HepG2 (cell line): ENCODE data around the gene PRKCG. TPM values are rescaled to one million over a fixed set of nuclear protein-coding genes. Genes with fewer than 3 reads are reported as not detected.

Experiments
- ATAC-seq: fragments of 200-7000 bp; cut with Tn5 transposase; 3 replicates; pipeline ENCODE4 v1.9.1; 2020; ENCODE audit warnings: mild to moderate bottlenecking, moderate library complexity
- BruUV-seq: library from RNA; stranded (reverse); fragments of 400-500 nt; replicated peaks from 2 replicates; lab custom pipeline; 2021; lab: Mats Ljungman, UMichigan
- CTCF ChIA-PET: fragments of 300-600 bp; formaldehyde crosslinking; extraction: SDS; loops from one replicate; lab custom pipeline; 2021; ENCODE audit warnings: low total read pairs, inconsistent platforms, low intra/inter-chr PET ratio; lab: Yijun Ruan, JAX
- POLR2A ChIA-PET: fragments of 350-600 bp; sonication (Branson Sonifier 250); formaldehyde crosslinking; loops from one replicate; lab custom pipeline; 2020; ENCODE audit warnings: antibody characterized with exemption, inconsistent platforms; lab: Yijun Ruan, JAX
- DNase-seq: peaks from one replicate; pipeline ENCODE4 v3.0.0-alpha.2; 2015; ENCODE audit warnings: low spot score
- FAIRE-seq: peaks from 3 replicates; lab custom pipeline; 2011; peaks lifted over from hg19 to GRCh38; lab: Jason Lieb, UNC
- H2AFZ ChIP-seq: one replicate; pipeline ENCODE4 v1.6.1; 2011; ENCODE audit warnings: low read length, inconsistent platforms
- H3K27ac ChIP-seq: fragments of 300-600 bp; 3 replicates; pipeline ENCODE4 v1.8.0; 2011; ENCODE audit warnings: mixed run types, mild to moderate bottlenecking, mixed read lengths, low read length, inconsistent platforms; ENCODE audit not compliant: insufficient read depth; ENCODE audit errors: extremely low read length
- H3K27me3 ChIP-seq, 2 experiments: fragments of 200-600 bp in 1 of 2; 2 replicates in 1 of 2; 3 replicates in 1 of 2; pipeline versions ENCODE4 v1.6.0 to v1.8.0; 2011; ENCODE audit warnings: low read length in 2 of 2, mild to moderate bottlenecking in 2 of 2, moderate library complexity in 2 of 2, inconsistent platforms in 1 of 2; ENCODE audit not compliant: insufficient read depth in 2 of 2, control insufficient read depth in 1 of 2
- H3K36me3 ChIP-seq, 2 experiments: fragments of 200-600 bp in 1 of 2; replicated peaks in 1 of 2; 2 replicates in 1 of 2; 3 replicates in 1 of 2; pipeline versions ENCODE4 v1.5.1 to v1.8.0; 2011; ENCODE audit warnings: low read length in 2 of 2, inconsistent platforms in 1 of 2; ENCODE audit not compliant: insufficient read depth in 2 of 2, control insufficient read depth in 1 of 2
- H3K4me1 ChIP-seq: 2 replicates; pipeline ENCODE4 v1.5.1; 2012; ENCODE audit warnings: low read length, inconsistent platforms; ENCODE audit not compliant: insufficient read depth
- H3K4me2 ChIP-seq: 2 replicates; pipeline ENCODE4 v1.6.0; 2011; ENCODE audit warnings: low read depth, low read length, inconsistent platforms
- H3K4me3 ChIP-seq, 3 experiments: fragments of 200-600 bp in 1 of 3; sonication (generic), shearing (Covaris generic) in 1 of 3; replicated peaks in 1 of 3; 2 replicates each; pipeline ENCODE4 v1.5.1; 2011 to 2016; ENCODE audit warnings: low read length in 3 of 3, inconsistent platforms in 2 of 3, low read depth in 2 of 3, mild to moderate bottlenecking in 2 of 3, control low read depth in 1 of 3, mixed read lengths in 1 of 3; ENCODE audit not compliant: insufficient read depth in 1 of 3
- H3K79me2 ChIP-seq: one replicate; pipeline ENCODE4 v1.6.1; 2011; ENCODE audit warnings: low read length, inconsistent platforms; ENCODE audit not compliant: insufficient read depth
- H3K9ac ChIP-seq: 2 replicates; pipeline ENCODE4 v1.6.0; 2011; ENCODE audit warnings: mild to moderate bottlenecking, low read depth, low read length, inconsistent platforms; ENCODE audit not compliant: insufficient read depth
- H3K9me3 ChIP-seq: 2 replicates; pipeline ENCODE4 v1.5.1; 2012; ENCODE audit warnings: mild to moderate bottlenecking, low read length
- H4K20me1 ChIP-seq: 2 replicates; pipeline ENCODE4 v1.6.0; 2011; ENCODE audit warnings: inconsistent platforms, mild to moderate bottlenecking, low read length, moderate library complexity; ENCODE audit not compliant: insufficient read depth
- ATF7-NPFF ChIP-seq: sonication (generic); formaldehyde crosslinking; IDR thresholded peaks from 2 replicates; pipeline ENCODE4 v1.8.1; 2023; ENCODE audit warnings: mild to moderate bottlenecking, low read depth, missing genetic modification reagents, moderate library complexity
- CENPX ChIP-seq: sonication (generic); formaldehyde crosslinking; IDR thresholded peaks from 2 replicates; pipeline ENCODE4 v1.9.0; 2021; ENCODE audit warnings: mild to moderate bottlenecking, missing genetic modification reagents, moderate library complexity
- FOXP1 ChIP-seq, 2 experiments: fragments of 450-650 bp in 1 of 2; IDR thresholded peaks; 2 replicates each; pipeline ENCODE4 v1.6.1; 2017 to 2018; ENCODE audit warnings: antibody characterized with exemption in 1 of 2
- GABPA ChIP-seq, 2 experiments: IDR thresholded peaks; 2 replicates each; pipeline ENCODE4 v1.6.1; 2011 to 2016; ENCODE audit warnings: low read depth in 2 of 2, low read length in 1 of 2, missing biosample characterization in 1 of 2, missing genetic modification characterization in 1 of 2
- HMG20B ChIP-seq: conservative IDR thresholded peaks from 2 replicates; pipeline ENCODE4 v1.6.1; 2016; ENCODE audit warnings: missing genetic modification reagents, missing compliant biosample characterization
- MYNN ChIP-seq: sonication (generic); formaldehyde crosslinking; IDR thresholded peaks from 2 replicates; pipeline ENCODE4 v1.4.0; 2020; ENCODE audit warnings: mild to moderate bottlenecking, low read depth, missing genetic modification reagents
- NCOA2 ChIP-seq: sonication (generic); formaldehyde crosslinking; IDR thresholded peaks from 2 replicates; pipeline ENCODE4 v1.8.0; 2022; ENCODE audit warnings: inconsistent platforms
- PAWR ChIP-seq: sonication (generic); formaldehyde crosslinking; IDR thresholded peaks from 2 replicates; pipeline ENCODE4 v1.4.0; 2020; ENCODE audit warnings: missing genetic modification reagents, mild to moderate bottlenecking, borderline replicate concordance
- SRF ChIP-seq: IDR thresholded peaks from 2 replicates; pipeline ENCODE4 v1.6.1; 2011; ENCODE audit warnings: mild to moderate bottlenecking, low read depth, low read length, moderate library complexity
- SRY ChIP-seq: sonication (generic); formaldehyde crosslinking; IDR thresholded peaks from 2 replicates; pipeline ENCODE4 v1.8.0; 2022; ENCODE audit warnings: mild to moderate bottlenecking, missing genetic modification reagents
- TEF ChIP-seq: sonication (generic); formaldehyde crosslinking; IDR thresholded peaks from 2 replicates; pipeline ENCODE4 v1.5.0; 2020; ENCODE audit warnings: missing genetic modification reagents
- ZBTB20 ChIP-seq: sonication (generic); formaldehyde crosslinking; IDR thresholded peaks from 2 replicates; pipeline ENCODE4 v1.8.1; 2023; ENCODE audit warnings: missing genetic modification reagents, low read depth, mild to moderate bottlenecking, borderline replicate concordance
- ZC3H4 ChIP-seq: sonication (generic); formaldehyde crosslinking; IDR thresholded peaks from 2 replicates; pipeline ENCODE4 v1.4.0; 2020; ENCODE audit warnings: missing genetic modification reagents, borderline replicate concordance
- ZNF367 ChIP-seq: sonication (generic); formaldehyde crosslinking; IDR thresholded peaks from 2 replicates; pipeline ENCODE4 v1.4.0; 2020; ENCODE audit warnings: missing genetic modification reagents, borderline replicate concordance
- ZSCAN9 ChIP-seq: IDR thresholded peaks from 2 replicates; pipeline ENCODE4 v1.6.1; 2016; ENCODE audit warnings: borderline replicate concordance
- WGBS: methylation state at CpG from one replicate; pipeline ENCODE4 v1.1.6; 2017; ENCODE audit warnings: low lambda C conversion rate; 5-methylcytosine and 5-hydroxymethylcytosine counted together
- in situ Hi-C: cut with HindIII; loops from 2 replicates; pipeline ENCODE4 v1.10.0; 2017; ENCODE audit warnings: low pct_unique_long_range_greater_than_20kb; ENCODE audit not compliant: extremely low pct_ligation_motif_present
- intact Hi-C: fragments of 100-400 bp; cut with micrococcal nuclease; formaldehyde crosslinking; loops from one replicate; pipeline ENCODE4 v1.10.0; 2022; ENCODE audit not compliant: unreplicated experiment
- polyA plus RNA-seq, 8 experiments: library from polyadenylated mRNA; depleted of rRNA in 3 of 8; stranded (reverse) in 7 of 8; unstranded in 1 of 8; fragments of >200 nt; fragmentation: Illumina TruSeq in 4 of 8; extraction: Trizol in 4 of 8; gene quantifications; 2 replicates each; pipeline versions ENCODE4 v1.2.1 to v1.2.3, GENCODE V29; 2011 to 2016; ENCODE audit warnings: low read depth in 4 of 8, missing spikeins in 1 of 8, mixed read lengths in 1 of 8; ENCODE audit not compliant: insufficient read depth in 1 of 8
- total RNA-seq, 5 experiments: library from RNA; depleted of rRNA; stranded (reverse); fragments of >200 nt; fragmentation: Illumina TruSeq; extraction: Trizol; gene quantifications; 2 replicates each; pipeline ENCODE4 v1.2.3, GENCODE V29; 2016; ENCODE audit warnings: low read depth in 1 of 5
- TF ChIP-seq, protein P1 (sequence below): sonication (generic); formaldehyde crosslinking; conservative IDR thresholded peaks from 2 replicates; pipeline ENCODE4 v1.4.0; 2020; ENCODE audit warnings: missing genetic modification reagents

Gene PRKCG
- total and polyA plus RNA-seq, 2 of the 13 experiments (the other 11 are each of a cell fraction or from before 2014, with no cell fraction given) = 0.02 to 0.03 TPM

DNA sequence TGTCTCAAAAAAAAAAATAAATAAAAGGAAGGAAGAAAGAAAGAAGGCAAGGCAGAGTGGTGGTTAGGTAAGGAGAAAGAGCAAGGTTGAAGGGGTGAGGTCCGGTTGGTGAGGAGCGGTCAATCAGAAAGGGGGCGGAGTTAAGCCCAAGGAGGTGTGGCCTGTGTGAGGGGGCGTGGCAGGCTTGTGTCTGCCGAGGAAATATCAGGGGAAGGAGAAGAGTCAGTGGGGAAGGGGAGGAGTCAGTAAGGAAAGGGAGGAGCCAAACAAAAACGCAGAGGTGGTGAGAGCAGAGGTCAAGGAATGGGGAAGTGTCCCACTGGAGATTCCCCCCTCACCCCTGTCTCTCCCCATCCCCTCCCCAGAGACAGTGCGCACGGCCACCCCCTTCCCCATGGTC lies 33.0 kb downstream of the PRKCG start:
- FAIRE-seq (no peak), ATAC-seq (no peak)
- CTCF ChIA-PET = no interaction called here
- Histone ChIP-seq H3K4me2 (no peak overlapping the region), H3K36me3 (no peaks in the 10 kb centered on the region), H3K9me3 (no peaks in the 10 kb centered on the region), H3K4me1 (no peaks in the 10 kb centered on the region), H3K9ac (no peak overlapping the region)
- WGBS = 41% methylated on average over 8 of the region's 8 CpGs
- POLR2A ChIA-PET = no interaction called here
- TF ChIP-seq SRY (CRISPR knock-in tag) = no peak
- TF ChIP-seq TEF (CRISPR knock-in tag) = no peak
- no peak for TF ChIP-seq ZBTB20 (CRISPR knock-in tag)
- no peak for TF ChIP-seq ZC3H4 (CRISPR knock-in tag)
- no peak for TF ChIP-seq FOXP1 (IDR thresholded peaks at IDR 0.05)
- no peak for TF ChIP-seq FOXP1 (CRISPR knock-in tag; IDR thresholded peaks at IDR 0.05)
- no peak for TF ChIP-seq CENPX (CRISPR knock-in tag)
- TF ChIP-seq ATF7-NPFF = no peak
- no peak for TF ChIP-seq PAWR (CRISPR knock-in tag)
- TF ChIP-seq GABPA (IDR thresholded peaks at IDR 0.05; ENCODE audit: low read depth, low read length) = no peak
- no peak for TF ChIP-seq GABPA (CRISPR knock-in tag; IDR thresholded peaks at IDR 0.05; ENCODE audit: low read depth)
- TF ChIP-seq MYNN = no peak
- no peak for TF ChIP-seq ZNF367
- no peak for TF ChIP-seq SRF
- TF ChIP-seq, protein P1, sequence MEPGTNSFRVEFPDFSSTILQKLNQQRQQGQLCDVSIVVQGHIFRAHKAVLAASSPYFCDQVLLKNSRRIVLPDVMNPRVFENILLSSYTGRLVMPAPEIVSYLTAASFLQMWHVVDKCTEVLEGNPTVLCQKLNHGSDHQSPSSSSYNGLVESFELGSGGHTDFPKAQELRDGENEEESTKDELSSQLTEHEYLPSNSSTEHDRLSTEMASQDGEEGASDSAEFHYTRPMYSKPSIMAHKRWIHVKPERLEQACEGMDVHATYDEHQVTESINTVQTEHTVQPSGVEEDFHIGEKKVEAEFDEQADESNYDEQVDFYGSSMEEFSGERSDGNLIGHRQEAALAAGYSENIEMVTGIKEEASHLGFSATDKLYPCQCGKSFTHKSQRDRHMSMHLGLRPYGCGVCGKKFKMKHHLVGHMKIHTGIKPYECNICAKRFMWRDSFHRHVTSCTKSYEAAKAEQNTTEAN (CRISPR knock-in tag) = no peak
- TF ChIP-seq ZSCAN9 (CRISPR knock-in tag) = no peak
- no peak for TF ChIP-seq HMG20B (CRISPR knock-in tag)
- no peak for TF ChIP-seq NCOA2
- TF ChIP-seq, all 625 proteins: peak for 0
- Histone ChIP-seq H3K79me2 (no peaks in the 10 kb centered on the region), H2AFZ (no peak overlapping the region), H3K4me3 (no peak overlapping the region), H3K27me3 (peaks cover 3 to 19% of the 10 kb centered on the region in 2 experiments; a peak in 4 of 5 replicates), H3K27ac (no peak overlapping the region), H4K20me1 (no peaks in the 10 kb centered on the region)
- DNase-seq = no peak
- in situ Hi-C loops = no loop called here
- no TSS peak for BruUV-seq
- intact Hi-C loops = no loop called here
